ENCODE data around the gene FGF8.
A peak's percentile ranks its signal among the peaks of the same experiment; 100 is the strongest.

FGF8 gene

DNA sequence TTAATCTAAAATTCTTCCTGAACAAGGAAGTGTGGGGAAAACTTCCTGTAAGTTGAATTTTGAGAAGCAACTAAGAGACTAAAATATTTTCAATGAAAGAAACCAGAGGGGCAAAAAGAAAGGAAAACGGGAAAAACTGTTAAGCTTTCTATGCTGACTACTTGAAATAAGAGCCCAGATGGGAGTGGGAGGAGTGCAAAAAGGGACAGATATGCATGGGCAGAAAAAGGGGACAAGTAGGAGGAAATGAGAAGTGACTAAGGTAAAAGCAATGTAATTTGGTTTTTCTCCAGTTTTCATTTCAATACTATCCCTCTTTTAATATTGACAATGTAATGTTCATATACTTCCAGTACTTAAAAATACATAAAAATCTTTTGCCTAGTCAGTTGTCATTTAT lies 31.2 kb upstream of the FGF8 start:
- no peak for TF ChIP-seq ZC3H10 (CRISPR knock-in tag; IDR thresholded peaks at IDR 0.05)

DNA sequence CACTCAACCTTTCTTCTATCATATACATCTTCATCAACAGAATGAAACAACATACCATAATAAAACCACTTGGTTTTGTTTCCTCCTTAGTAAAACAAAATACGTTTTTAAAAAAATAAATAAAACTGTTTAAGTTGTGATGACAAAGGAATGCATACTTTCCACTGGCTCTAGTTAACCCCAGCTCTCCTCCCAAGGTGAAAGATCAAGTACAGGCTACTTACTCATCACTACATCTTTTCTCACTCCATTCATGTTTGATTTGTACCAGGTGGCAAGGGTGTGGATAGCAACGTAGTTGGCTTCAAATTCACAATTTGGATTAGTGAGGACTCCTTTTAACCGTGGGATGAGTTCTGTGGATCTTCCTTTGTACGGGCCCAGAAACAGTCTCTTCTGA lies 27.6 kb upstream of the FGF8 start:
- no peak for TF ChIP-seq ZFP3 (CRISPR knock-in tag; IDR thresholded peaks at IDR 0.05)
- TF ChIP-seq, protein P1, sequence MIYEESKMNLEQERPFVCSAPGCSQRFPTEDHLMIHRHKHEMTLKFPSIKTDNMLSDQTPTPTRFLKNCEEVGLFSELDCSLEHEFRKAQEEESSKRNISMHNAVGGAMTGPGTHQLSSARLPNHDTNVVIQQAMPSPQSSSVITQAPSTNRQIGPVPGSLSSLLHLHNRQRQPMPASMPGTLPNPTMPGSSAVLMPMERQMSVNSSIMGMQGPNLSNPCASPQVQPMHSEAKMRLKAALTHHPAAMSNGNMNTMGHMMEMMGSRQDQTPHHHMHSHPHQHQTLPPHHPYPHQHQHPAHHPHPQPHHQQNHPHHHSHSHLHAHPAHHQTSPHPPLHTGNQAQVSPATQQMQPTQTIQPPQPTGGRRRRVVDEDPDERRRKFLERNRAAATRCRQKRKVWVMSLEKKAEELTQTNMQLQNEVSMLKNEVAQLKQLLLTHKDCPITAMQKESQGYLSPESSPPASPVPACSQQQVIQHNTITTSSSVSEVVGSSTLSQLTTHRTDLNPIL (CRISPR knock-in tag; IDR thresholded peaks at IDR 0.05; ENCODE audit: low read depth) = no peak
- TF ChIP-seq ARNTL (CRISPR knock-in tag; IDR thresholded peaks at IDR 0.05; ENCODE audit: borderline replicate concordance, low read depth) = no peak
- TF ChIP-seq BACH2 (CRISPR knock-in tag; IDR thresholded peaks at IDR 0.05; ENCODE audit: borderline replicate concordance) = no peak
- ATAC-seq = no peak

More for the DNA sequence above, 31.2 kb upstream of the FGF8 start:
- ATAC-seq = no peak

DNA sequence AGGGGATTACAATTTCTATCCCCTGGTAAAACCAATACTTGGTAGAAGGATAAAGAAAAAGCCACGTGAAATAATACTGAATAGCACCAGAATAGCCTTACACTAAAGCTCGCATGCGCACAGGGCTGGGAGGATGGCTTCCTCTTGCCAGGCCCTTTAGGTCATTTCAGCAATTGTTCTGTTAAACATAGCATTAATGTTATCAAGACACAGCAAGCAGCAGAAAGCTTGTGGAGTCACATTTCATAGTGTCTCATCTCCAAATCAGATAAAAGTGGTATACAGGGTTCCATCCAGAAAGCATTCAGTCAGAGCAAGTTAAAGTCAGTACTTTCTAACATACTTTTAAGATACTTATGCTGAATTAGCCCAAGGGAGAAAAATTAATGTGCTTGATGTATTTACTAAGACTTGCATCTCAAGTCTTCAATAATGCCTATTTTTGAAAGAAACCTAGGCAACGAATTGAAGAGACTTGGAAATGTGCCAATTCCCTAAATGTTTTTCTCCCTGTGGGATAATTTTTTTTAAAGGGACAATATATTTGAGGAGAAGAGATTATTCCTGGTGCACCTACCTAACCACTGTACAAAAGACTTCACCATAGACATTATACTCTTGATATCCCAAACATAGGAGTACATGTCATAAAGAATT lies 21.6 kb upstream of the FGF8 start:
- peak; percentile 71 for ATAC-seq
- TF ChIP-seq RARB (CRISPR knock-in tag; IDR thresholded peaks at IDR 0.05) = no peak
- TF ChIP-seq ESRRG (CRISPR knock-in tag; IDR thresholded peaks at IDR 0.05) = no peak
- no peak for TF ChIP-seq TCF4 (CRISPR knock-in tag; IDR thresholded peaks at IDR 0.05; ENCODE audit: borderline replicate concordance)
- TF ChIP-seq, protein P2, sequence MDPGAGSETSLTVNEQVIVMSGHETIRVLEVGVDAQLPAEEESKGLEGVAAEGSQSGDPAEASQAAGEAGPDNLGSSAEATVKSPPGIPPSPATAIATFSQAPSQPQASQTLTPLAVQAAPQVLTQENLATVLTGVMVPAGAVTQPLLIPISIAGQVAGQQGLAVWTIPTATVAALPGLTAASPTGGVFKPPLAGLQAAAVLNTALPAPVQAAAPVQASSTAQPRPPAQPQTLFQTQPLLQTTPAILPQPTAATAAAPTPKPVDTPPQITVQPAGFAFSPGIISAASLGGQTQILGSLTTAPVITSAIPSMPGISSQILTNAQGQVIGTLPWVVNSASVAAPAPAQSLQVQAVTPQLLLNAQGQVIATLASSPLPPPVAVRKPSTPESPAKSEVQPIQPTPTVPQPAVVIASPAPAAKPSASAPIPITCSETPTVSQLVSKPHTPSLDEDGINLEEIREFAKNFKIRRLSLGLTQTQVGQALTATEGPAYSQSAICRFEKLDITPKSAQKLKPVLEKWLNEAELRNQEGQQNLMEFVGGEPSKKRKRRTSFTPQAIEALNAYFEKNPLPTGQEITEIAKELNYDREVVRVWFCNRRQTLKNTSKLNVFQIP (CRISPR knock-in tag; IDR thresholded peaks at IDR 0.05; ENCODE audit: borderline replicate concordance, low read depth) = no peak
- TF ChIP-seq ISL1 (CRISPR knock-in tag; IDR thresholded peaks at IDR 0.05) = no peak
- no peak for TF ChIP-seq BACH2 (CRISPR knock-in tag; IDR thresholded peaks at IDR 0.05; ENCODE audit: borderline replicate concordance)
- no peak for TF ChIP-seq ZFP30 (CRISPR knock-in tag; IDR thresholded peaks at IDR 0.05)

DNA sequence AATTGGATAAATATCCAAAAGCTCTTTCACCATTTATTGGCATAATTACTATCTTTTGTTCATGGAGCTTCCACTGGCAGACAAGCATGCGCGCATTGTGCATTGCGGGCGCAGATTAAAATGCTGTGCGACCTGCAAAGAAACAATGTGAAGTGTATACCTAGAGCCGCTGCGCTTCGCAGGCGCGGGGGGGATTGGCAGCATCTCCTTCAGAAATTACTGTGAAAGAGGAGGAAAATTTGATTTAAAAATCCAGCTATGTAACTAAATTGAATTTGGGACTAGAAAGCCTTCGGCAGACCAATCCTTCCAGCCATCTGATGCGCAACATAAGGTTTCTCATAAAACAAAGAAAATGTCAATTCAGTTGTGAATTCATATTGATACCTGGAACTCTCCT lies 17.6 kb upstream of the FGF8 start:
- no peak for ATAC-seq
- TF ChIP-seq, protein P3, sequence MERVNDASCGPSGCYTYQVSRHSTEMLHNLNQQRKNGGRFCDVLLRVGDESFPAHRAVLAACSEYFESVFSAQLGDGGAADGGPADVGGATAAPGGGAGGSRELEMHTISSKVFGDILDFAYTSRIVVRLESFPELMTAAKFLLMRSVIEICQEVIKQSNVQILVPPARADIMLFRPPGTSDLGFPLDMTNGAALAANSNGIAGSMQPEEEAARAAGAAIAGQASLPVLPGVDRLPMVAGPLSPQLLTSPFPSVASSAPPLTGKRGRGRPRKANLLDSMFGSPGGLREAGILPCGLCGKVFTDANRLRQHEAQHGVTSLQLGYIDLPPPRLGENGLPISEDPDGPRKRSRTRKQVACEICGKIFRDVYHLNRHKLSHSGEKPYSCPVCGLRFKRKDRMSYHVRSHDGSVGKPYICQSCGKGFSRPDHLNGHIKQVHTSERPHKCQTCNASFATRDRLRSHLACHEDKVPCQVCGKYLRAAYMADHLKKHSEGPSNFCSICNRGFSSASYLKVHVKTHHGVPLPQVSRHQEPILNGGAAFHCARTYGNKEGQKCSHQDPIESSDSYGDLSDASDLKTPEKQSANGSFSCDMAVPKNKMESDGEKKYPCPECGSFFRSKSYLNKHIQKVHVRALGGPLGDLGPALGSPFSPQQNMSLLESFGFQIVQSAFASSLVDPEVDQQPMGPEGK (CRISPR knock-in tag; IDR thresholded peaks at IDR 0.05; ENCODE audit: borderline replicate concordance) = no peak
- TF ChIP-seq TCF4 (CRISPR knock-in tag; IDR thresholded peaks at IDR 0.05; ENCODE audit: borderline replicate concordance) = no peak
- TF ChIP-seq BACH2 (CRISPR knock-in tag; IDR thresholded peaks at IDR 0.05; ENCODE audit: borderline replicate concordance) = no peak
- TF ChIP-seq ZNF70 (CRISPR knock-in tag; IDR thresholded peaks at IDR 0.05) = no peak
- TF ChIP-seq RARB (CRISPR knock-in tag; IDR thresholded peaks at IDR 0.05) = no peak
- no peak for TF ChIP-seq SNAI2 (CRISPR knock-in tag; IDR thresholded peaks at IDR 0.05)
- TF ChIP-seq ZNF8 (CRISPR knock-in tag; IDR thresholded peaks at IDR 0.05) = no peak
- no peak for TF ChIP-seq PPARA (CRISPR knock-in tag; IDR thresholded peaks at IDR 0.05; ENCODE audit: borderline replicate concordance)
- TF ChIP-seq, protein P2 (CRISPR knock-in tag; IDR thresholded peaks at IDR 0.05; ENCODE audit: borderline replicate concordance, low read depth) = no peak
- no peak for TF ChIP-seq CSDC2 (CRISPR knock-in tag; IDR thresholded peaks at IDR 0.05)
- TF ChIP-seq, protein P4, sequence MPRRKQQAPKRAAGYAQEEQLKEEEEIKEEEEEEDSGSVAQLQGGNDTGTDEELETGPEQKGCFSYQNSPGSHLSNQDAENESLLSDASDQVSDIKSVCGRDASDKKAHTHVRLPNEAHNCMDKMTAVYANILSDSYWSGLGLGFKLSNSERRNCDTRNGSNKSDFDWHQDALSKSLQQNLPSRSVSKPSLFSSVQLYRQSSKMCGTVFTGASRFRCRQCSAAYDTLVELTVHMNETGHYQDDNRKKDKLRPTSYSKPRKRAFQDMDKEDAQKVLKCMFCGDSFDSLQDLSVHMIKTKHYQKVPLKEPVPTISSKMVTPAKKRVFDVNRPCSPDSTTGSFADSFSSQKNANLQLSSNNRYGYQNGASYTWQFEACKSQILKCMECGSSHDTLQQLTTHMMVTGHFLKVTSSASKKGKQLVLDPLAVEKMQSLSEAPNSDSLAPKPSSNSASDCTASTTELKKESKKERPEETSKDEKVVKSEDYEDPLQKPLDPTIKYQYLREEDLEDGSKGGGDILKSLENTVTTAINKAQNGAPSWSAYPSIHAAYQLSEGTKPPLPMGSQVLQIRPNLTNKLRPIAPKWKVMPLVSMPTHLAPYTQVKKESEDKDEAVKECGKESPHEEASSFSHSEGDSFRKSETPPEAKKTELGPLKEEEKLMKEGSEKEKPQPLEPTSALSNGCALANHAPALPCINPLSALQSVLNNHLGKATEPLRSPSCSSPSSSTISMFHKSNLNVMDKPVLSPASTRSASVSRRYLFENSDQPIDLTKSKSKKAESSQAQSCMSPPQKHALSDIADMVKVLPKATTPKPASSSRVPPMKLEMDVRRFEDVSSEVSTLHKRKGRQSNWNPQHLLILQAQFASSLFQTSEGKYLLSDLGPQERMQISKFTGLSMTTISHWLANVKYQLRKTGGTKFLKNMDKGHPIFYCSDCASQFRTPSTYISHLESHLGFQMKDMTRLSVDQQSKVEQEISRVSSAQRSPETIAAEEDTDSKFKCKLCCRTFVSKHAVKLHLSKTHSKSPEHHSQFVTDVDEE (CRISPR knock-in tag; IDR thresholded peaks at IDR 0.05) = no peak
- no peak for TF ChIP-seq TOX (CRISPR knock-in tag; IDR thresholded peaks at IDR 0.05; ENCODE audit: borderline replicate concordance)
- TF ChIP-seq ISL1 (CRISPR knock-in tag; IDR thresholded peaks at IDR 0.05) = no peak
- TF ChIP-seq ZFP3 (CRISPR knock-in tag; IDR thresholded peaks at IDR 0.05) = no peak
- no peak for TF ChIP-seq ZNF565 (CRISPR knock-in tag; conservative IDR thresholded peaks at IDR 0.05; ENCODE audit: low read depth)
- no peak for TF ChIP-seq ESRRG (CRISPR knock-in tag; IDR thresholded peaks at IDR 0.05)
